SK-N-SH (cell line): ENCODE data around the gene MRGPRG. TPM values are rescaled to one million over a fixed set of nuclear protein-coding genes. Genes with fewer than 3 reads are reported as not detected.

ENCODE experiments used
- CTCF ChIA-PET: fragments of 300-600, 350-600 bp; formaldehyde crosslinking; extraction: SDS; loops from one replicate; lab custom pipeline; 2021; lab: Yijun Ruan, JAX
- POLR2A ChIA-PET: fragments of 350-600 bp; sonication (Branson Sonifier 250); formaldehyde crosslinking; extraction: SDS; loops from one replicate; lab custom pipeline; 2020; ENCODE audit warnings: antibody characterized with exemption, inconsistent platforms; lab: Yijun Ruan, JAX
- DNase-seq: peaks from one replicate; pipeline ENCODE4 v3.0.0; 2012
- H2AFZ ChIP-seq: fragments of 200-600 bp; sonication (generic); 2 replicates; pipeline ENCODE4 v1.8.1; 2016; ENCODE audit warnings: antibody characterized with exemption, mild to moderate bottlenecking, low read depth
- H3F3A ChIP-seq: fragments of 200-600 bp; sonication (generic); replicated peaks from 2 replicates; pipeline ENCODE3; 2016; ENCODE audit warnings: antibody characterized with exemption, mild to moderate bottlenecking; ENCODE audit not compliant: insufficient read depth
- H3K27ac ChIP-seq, 2 experiments: fragments of 200-500 bp in 1 of 2; fragments of 200-600 bp in 1 of 2; sonication (Bioruptor generic) in 1 of 2; sonication (generic), shearing (Covaris generic) in 1 of 2; 2 replicates each; pipeline versions ENCODE4 v1.5.1 to v1.6.1; 2014 to 2016; ENCODE audit warnings: low read depth in 2 of 2, inconsistent platforms in 1 of 2, low read length in 1 of 2, mild to moderate bottlenecking in 1 of 2, mixed read lengths in 1 of 2
- H3K27me3 ChIP-seq: fragments of 200-600 bp; sonication (generic), shearing (Covaris generic); 2 replicates; pipeline ENCODE4 v1.6.1; 2016; ENCODE audit warnings: mixed run types; ENCODE audit not compliant: insufficient read depth
- H3K36me3 ChIP-seq, 2 experiments: fragments of 200-500 bp in 1 of 2; fragments of 200-600 bp in 1 of 2; sonication (Bioruptor generic) in 1 of 2; sonication (generic) in 1 of 2; replicated peaks in 1 of 2; 2 replicates each; pipeline versions ENCODE3 to v1.5.1; 2014 to 2016; ENCODE audit warnings: low read length in 1 of 2, mild to moderate bottlenecking in 1 of 2; ENCODE audit not compliant: insufficient read depth in 2 of 2, control insufficient read depth in 1 of 2
- H3K4me1 ChIP-seq, 2 experiments: fragments of 200-500 bp in 1 of 2; fragments of 200-600 bp in 1 of 2; sonication (Bioruptor generic) in 1 of 2; sonication (generic), shearing (Covaris generic) in 1 of 2; 2 replicates each; pipeline versions ENCODE4 v1.5.1 to v1.6.1; 2014 to 2016; ENCODE audit warnings: low read depth in 1 of 2, low read length in 1 of 2, mixed run types in 1 of 2; ENCODE audit not compliant: insufficient read depth in 2 of 2, control insufficient read depth in 1 of 2
- H3K4me2 ChIP-seq: fragments of 200-600 bp; sonication (generic), shearing (Covaris generic); 2 replicates; pipeline ENCODE4 v1.6.1; 2017; ENCODE audit warnings: mixed run types
- H3K4me3 ChIP-seq, 2 experiments: fragments of 200-500 bp in 1 of 2; fragments of 200-600 bp in 1 of 2; sonication (Bioruptor generic) in 1 of 2; sonication (generic), shearing (Covaris generic) in 1 of 2; 2 replicates each; pipeline versions ENCODE4 v1.5.1 to v1.8.1; 2014 to 2016; ENCODE audit warnings: low read depth in 2 of 2, inconsistent platforms in 1 of 2, low read length in 1 of 2, mild to moderate bottlenecking in 1 of 2, mixed read lengths in 1 of 2, moderate library complexity in 1 of 2
- H3K79me2 ChIP-seq: fragments of 200-600 bp; sonication (generic); 2 replicates; pipeline ENCODE4 v1.8.1; 2017; ENCODE audit warnings: mild to moderate bottlenecking; ENCODE audit not compliant: insufficient read depth
- H3K9ac ChIP-seq: fragments of 200-600 bp; sonication (generic); 2 replicates; pipeline ENCODE4 v1.6.1; 2017; ENCODE audit warnings: mixed run types
- H3K9me2 ChIP-seq: fragments of 200-600 bp; sonication (generic); 2 replicates; pipeline ENCODE4 v1.6.1; 2017; ENCODE audit warnings: mixed run types
- H3K9me3 ChIP-seq: fragments of 200-600 bp; sonication (generic); 2 replicates; pipeline ENCODE4 v1.6.1; 2017; ENCODE audit warnings: mixed run types, mild to moderate bottlenecking, moderate library complexity
- H4K20me1 ChIP-seq: fragments of 200-600 bp; sonication (generic); 2 replicates; pipeline ENCODE4 v1.6.1; 2017; ENCODE audit warnings: mild to moderate bottlenecking, mixed run types; ENCODE audit not compliant: insufficient read depth
- NRF1 ChIP-seq: IDR thresholded peaks from 2 replicates; pipeline ENCODE4 v1.6.1; 2012; ENCODE audit warnings: low read depth, mild to moderate bottlenecking, low read length
- RCOR1 ChIP-seq: fragments of 150-350 bp; IDR thresholded peaks from 2 replicates; pipeline ENCODE4 v1.6.1; 2017; ENCODE audit warnings: antibody characterized with exemption, low read length
- WGBS: methylation state at CpG from one replicate; pipeline ENCODE4 v1.1.6; 2017; ENCODE audit warnings: low lambda C conversion rate; 5-methylcytosine and 5-hydroxymethylcytosine counted together
- polyA plus RNA-seq, 3 experiments: library from polyadenylated mRNA; depleted of rRNA; stranded (reverse); fragments of >200 nt; gene quantifications; 2 replicates each; pipeline ENCODE4 v1.2.3, GENCODE V29; 2012
- TF ChIP-seq, protein P1 (sequence below): fragments of 150-350 bp; IDR thresholded peaks from 2 replicates; pipeline ENCODE4 v1.6.1; 2016; ENCODE audit warnings: mild to moderate bottlenecking, low read depth, low read length
- TF ChIP-seq, protein P2 (sequence below): IDR thresholded peaks from 2 replicates; pipeline ENCODE4 v1.4.0; 2012; ENCODE audit warnings: low read depth
- TF ChIP-seq, protein P3 (sequence below): fragments of 150-350 bp; IDR thresholded peaks from 2 replicates; pipeline ENCODE4 v1.6.1; 2017; ENCODE audit warnings: antibody characterized with exemption, low read length, low read depth, borderline replicate concordance

MRGPRG gene
- polyA plus RNA-seq, 1 of the 3 experiments (the other 2 are of a cell fraction): not detected

DNA sequence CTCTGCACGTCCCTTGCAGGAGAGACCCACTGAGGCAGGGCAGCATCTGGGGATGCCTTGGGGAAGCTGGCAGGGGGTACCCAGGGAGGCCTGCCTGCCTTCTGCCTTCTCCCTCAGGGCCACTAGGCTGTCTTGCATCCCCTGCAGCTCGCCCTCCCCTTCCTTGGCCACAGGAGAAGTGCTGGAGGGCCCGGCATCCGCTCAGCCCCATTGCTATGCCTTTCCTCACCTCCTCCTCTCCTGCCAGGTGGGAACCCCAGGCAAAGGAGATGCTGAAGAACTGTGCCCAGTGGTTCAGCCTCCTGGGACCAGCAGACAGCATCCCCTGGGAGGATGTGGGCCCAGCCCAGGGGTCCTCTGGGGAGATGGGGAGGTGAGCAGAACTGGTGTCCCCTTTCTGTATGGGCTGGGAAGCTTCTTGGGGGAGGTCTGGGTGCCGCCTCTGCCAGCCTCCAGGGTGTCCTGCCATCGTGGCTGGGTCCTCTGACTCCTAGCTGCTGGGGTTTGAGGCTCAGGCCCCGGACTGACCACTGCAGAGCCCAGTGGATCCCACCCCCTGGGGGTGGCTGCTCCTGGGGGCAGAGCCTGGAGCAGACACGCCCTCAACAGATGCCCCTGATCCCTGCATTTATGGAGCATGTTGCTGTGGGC is 20.6 kb downstream of the MRGPRG start:
- H3K4me2 ChIP-seq: no peak overlapping the region
- no peaks in the 10 kb centered on the region for H3K9me3 ChIP-seq
- H3K9ac ChIP-seq: no peak overlapping the region
- 60% methylated on average over 3 of the region's 8 CpGs for WGBS
- no peaks in the 10 kb centered on the region for H3K9me2 ChIP-seq
- TF ChIP-seq RCOR1: no peak
- H3K27me3 ChIP-seq: peaks cover 14% of the 10 kb centered on the region
- DNase-seq: peak; percentile 36
- H3K4me3 ChIP-seq: no peak overlapping the region
- H2AFZ ChIP-seq: no peak overlapping the region
- peaks cover 0 to 21% of the 10 kb centered on the region in 2 experiments; a peak in 1 of 4 replicates for H3K4me1 ChIP-seq
- H3K27ac ChIP-seq: no peak overlapping the region
- H3K36me3 ChIP-seq: no peaks in the 10 kb centered on the region
- CTCF ChIA-PET: interaction anchor here (0.7 to 2.4 kb wide), 5 partner anchors 20 to 161 kb away, joined by 3 to 7 read pairs (median 3); no protein-coding TSS in a partner anchor
- H3F3A ChIP-seq: no peaks in the 10 kb centered on the region
- POLR2A ChIA-PET: no interaction called here
- H3K79me2 ChIP-seq: no peaks in the 10 kb centered on the region
- no peaks in the 10 kb centered on the region for H4K20me1 ChIP-seq

DNA sequence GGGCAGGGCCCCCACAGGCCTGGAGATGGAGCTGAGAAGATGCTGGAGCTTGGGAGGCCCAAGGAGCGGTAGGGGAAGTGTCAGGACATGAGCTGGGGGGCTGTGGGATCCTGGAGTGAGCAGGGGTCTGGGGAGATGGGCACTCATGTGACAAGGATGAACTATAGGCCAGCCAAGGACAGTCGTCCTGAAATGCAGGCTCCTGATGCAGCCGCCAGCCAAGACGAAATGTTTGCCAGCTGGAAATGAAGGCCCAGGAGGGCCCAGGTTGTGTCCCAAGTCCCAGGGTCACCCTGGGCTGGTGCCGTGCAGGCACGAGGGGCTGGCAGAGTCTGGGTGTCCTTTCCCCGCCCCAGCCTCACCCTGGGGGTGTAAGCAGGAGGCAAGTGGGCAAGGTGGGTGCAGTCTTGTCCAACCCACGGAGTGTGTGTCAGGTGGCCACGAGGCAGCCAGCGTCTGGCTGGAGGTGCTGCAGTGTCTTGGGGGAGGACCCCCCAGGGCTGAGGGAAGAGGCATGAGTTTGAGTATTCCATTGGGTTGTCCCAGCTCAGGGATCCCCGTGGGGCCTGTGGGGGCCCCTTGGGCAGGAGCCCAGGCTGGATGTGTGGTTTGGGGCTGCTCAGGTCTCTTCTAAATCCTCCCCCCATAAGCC is 21.4 kb downstream of the MRGPRG start:
- CTCF ChIA-PET: interaction anchor here (1.2 to 2.4 kb wide), 4 partner anchors 21 to 160 kb away, joined by 3 to 6 read pairs (median 5); no protein-coding TSS in a partner anchor
- Histone ChIP-seq H3K9me2 (no peaks in the 10 kb centered on the region), H3F3A (no peaks in the 10 kb centered on the region), H3K9ac (no peak overlapping the region), H2AFZ (no peak overlapping the region), H3K4me2 (no peak overlapping the region), H3K79me2 (no peaks in the 10 kb centered on the region), H3K27ac (no peak overlapping the region), H3K36me3 (no peaks in the 10 kb centered on the region), H3K9me3 (no peaks in the 10 kb centered on the region), H4K20me1 (no peaks in the 10 kb centered on the region), H3K4me1 (peaks cover 0 to 13% of the 10 kb centered on the region in 2 experiments; a peak in 1 of 4 replicates), H3K4me3 (no peak overlapping the region), H3K27me3 (peaks cover 6% of the 10 kb centered on the region; the same call in 1 of the 2 replicates)
- TF ChIP-seq, protein P1, sequence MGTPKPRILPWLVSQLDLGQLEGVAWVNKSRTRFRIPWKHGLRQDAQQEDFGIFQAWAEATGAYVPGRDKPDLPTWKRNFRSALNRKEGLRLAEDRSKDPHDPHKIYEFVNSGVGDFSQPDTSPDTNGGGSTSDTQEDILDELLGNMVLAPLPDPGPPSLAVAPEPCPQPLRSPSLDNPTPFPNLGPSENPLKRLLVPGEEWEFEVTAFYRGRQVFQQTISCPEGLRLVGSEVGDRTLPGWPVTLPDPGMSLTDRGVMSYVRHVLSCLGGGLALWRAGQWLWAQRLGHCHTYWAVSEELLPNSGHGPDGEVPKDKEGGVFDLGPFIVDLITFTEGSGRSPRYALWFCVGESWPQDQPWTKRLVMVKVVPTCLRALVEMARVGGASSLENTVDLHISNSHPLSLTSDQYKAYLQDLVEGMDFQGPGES: no peak
- TF ChIP-seq, protein P2, sequence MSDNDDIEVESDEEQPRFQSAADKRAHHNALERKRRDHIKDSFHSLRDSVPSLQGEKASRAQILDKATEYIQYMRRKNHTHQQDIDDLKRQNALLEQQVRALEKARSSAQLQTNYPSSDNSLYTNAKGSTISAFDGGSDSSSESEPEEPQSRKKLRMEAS: no peak
- no peak for TF ChIP-seq NRF1
- no peak for TF ChIP-seq RCOR1
- TF ChIP-seq, protein P3, sequence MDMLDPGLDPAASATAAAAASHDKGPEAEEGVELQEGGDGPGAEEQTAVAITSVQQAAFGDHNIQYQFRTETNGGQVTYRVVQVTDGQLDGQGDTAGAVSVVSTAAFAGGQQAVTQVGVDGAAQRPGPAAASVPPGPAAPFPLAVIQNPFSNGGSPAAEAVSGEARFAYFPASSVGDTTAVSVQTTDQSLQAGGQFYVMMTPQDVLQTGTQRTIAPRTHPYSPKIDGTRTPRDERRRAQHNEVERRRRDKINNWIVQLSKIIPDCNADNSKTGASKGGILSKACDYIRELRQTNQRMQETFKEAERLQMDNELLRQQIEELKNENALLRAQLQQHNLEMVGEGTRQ: no peak
- POLR2A ChIA-PET: no interaction called here
- WGBS: 58% methylated on average over 11 of the region's 11 CpGs
- DNase-seq: no peak
